WERI-Rb-1 (cell line): ENCODE data around the gene TSC2.
A peak's percentile ranks its signal among the peaks of the same experiment; 100 is the strongest.
"Not testable (repeated sequence)": the region's sequence is repeated elsewhere in the genome, so short reads cannot be mapped to it uniquely, and the experiment has no call there.

Experiments
- DNase-seq: peaks from one replicate; pipeline ENCODE4 v3.0.0-alpha.2; 2020
- H3K27ac ChIP-seq: fragments of 250-450 bp; sonication (Bioruptor Pico); 2 replicates; pipeline ENCODE4 v1.5.1; 2020; ENCODE audit warnings: mild to moderate bottlenecking, moderate library complexity
- H3K27me3 ChIP-seq: fragments of 250-450 bp; sonication (Bioruptor Pico); 2 replicates; pipeline ENCODE4 v1.5.1; 2021; ENCODE audit warnings: mild to moderate bottlenecking, low read depth, moderate library complexity; ENCODE audit not compliant: insufficient read depth, severe bottlenecking
- H3K36me3 ChIP-seq: fragments of 250-450 bp; sonication (Bioruptor Pico); 2 replicates; pipeline ENCODE4 v1.5.1; 2020; ENCODE audit warnings: mild to moderate bottlenecking, moderate library complexity
- H3K4me3 ChIP-seq: 2 replicates; pipeline ENCODE4 v1.5.1; 2011; ENCODE audit warnings: low read depth, mild to moderate bottlenecking, control low read depth, low read length
- H3K9me3 ChIP-seq: fragments of 250-450 bp; sonication (Bioruptor Pico); 2 replicates; pipeline ENCODE4 v1.5.1; 2021; ENCODE audit warnings: mild to moderate bottlenecking, moderate library complexity; ENCODE audit not compliant: severe bottlenecking
- TF ChIP-seq, protein P1 (sequence below): IDR thresholded peaks from 2 replicates; pipeline ENCODE4 v1.5.1; 2011; ENCODE audit warnings: low read depth, mild to moderate bottlenecking, control low read depth, inconsistent platforms, low read length

The TSC2 gene

DNA sequence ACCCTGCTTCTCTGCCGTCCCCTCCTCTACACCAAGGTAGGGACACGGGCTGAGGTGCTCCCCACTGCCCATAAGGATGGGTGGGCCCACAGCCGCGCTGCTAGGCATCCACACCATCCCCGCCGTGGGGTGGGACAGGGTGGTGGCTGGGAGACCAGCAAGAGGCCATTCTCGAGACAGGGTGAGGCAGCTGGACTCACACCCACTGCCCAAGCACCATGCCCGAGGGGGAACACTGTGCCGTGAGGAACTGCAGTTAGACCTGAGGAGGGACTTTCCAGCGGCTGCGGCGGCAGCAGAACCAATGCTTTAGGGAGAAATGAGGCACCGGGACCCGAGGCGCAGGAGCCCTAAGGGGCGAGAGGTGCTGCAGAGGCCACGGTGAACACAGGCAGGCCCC lies 74.6 kb downstream of the TSC2 start:
- Histone ChIP-seq H3K27ac (no peak overlapping the region), H3K36me3 (no peaks in the 10 kb centered on the region; the same call in 1 of the 2 replicates), H3K9me3 (no peaks in the 10 kb centered on the region), H3K4me3 (no peak overlapping the region), H3K27me3 (no peaks in the 10 kb centered on the region)
- TF ChIP-seq, protein P1, sequence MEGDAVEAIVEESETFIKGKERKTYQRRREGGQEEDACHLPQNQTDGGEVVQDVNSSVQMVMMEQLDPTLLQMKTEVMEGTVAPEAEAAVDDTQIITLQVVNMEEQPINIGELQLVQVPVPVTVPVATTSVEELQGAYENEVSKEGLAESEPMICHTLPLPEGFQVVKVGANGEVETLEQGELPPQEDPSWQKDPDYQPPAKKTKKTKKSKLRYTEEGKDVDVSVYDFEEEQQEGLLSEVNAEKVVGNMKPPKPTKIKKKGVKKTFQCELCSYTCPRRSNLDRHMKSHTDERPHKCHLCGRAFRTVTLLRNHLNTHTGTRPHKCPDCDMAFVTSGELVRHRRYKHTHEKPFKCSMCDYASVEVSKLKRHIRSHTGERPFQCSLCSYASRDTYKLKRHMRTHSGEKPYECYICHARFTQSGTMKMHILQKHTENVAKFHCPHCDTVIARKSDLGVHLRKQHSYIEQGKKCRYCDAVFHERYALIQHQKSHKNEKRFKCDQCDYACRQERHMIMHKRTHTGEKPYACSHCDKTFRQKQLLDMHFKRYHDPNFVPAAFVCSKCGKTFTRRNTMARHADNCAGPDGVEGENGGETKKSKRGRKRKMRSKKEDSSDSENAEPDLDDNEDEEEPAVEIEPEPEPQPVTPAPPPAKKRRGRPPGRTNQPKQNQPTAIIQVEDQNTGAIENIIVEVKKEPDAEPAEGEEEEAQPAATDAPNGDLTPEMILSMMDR = no peak
- DNase-seq = no peak

DNA sequence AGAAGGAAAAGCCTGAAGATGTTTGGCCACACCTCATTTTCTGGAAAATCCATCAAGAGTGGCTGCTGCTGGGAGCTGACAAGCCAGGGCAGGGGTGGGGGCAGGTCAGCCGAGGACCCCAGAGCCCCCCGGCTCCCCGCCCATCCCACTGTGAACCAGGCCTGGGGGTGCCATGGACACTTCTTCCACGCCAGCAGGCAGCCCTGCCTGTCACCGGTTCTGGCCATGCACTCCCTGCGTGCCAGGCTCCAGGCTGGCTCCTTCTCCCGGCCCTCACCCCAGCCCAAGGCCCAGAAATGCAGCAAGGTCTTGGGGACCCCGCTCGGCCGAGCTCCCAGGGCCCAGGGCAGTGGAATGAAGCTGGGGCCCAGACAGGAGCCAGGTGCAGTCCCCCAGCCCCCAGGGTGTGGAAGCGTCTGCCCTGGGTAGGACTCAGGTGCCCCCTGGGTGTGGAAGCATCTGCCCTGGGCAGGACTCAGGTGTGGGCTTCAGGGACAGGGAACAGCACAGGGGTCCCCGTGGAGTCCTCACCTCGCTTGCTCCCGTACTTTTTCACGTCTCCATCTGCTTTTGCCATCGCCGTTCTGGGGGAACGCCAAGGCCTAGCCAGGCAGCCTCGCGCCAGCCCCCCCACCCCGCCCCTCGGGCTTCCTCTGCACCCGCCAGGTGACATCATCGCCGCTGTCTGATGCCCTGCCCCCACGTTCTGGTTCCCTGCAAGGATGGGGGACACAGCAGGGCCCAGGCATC lies 75.3 kb downstream of the TSC2 start:
- H3K27me3 ChIP-seq, DNase-seq, H3K27ac ChIP-seq, H3K9me3 ChIP-seq, H3K36me3 ChIP-seq, H3K4me3 ChIP-seq: not testable (repeated sequence)

DNA sequence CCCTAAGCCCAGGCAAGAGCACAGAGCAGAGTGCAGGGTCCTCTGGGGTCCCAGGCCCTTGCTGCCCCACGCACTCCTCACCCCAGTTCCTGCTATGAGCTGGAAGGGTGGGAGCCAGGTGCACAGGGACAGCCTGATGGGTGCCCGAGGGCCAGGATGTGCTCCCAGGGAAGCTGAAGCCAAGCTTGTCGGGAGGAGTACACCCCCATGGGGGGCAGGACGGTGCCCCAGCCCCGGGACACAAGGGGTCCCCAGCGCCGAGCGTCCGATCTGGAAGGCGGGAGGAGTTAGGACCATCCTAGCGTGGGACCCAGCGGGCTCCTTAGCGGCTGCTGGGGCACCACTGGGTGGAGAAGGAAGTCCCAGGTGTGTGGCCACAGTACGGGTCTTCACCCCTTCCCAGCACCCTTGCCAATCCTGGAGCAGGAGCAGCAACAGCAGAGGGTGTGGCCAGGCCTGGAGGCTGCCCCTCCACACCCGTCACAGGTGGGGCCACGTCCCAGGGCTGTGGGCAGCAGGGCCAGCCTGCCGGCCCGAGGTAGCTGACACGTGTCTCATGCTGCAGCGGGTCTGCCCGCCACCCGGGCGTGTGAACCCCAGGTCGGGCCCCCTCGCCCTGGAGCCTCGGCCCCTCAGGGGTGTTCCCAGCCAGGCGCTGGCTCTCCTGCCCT lies 76.1 kb downstream of the TSC2 start:
- H3K36me3 ChIP-seq, DNase-seq, H3K27me3 ChIP-seq, H3K4me3 ChIP-seq, H3K9me3 ChIP-seq: not testable (repeated sequence)
- H3K27ac ChIP-seq = peak overlapping the region; percentile 89

DNA sequence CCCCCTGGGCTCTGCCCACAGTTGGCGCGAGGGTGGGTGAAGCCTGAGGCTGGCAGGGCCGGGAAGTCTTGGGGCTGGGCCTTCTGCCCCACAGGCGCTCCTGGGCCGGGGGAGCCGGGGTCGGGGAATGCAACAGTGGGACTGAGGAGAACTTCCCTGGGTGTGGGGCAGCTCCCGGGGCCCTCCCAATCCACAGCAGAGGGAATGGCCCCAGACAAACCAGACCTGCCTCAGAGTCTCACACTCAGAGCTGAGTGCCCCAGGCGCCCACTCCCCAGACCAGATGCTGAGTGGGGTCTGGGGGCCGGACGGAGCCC lies 76.5 kb downstream of the TSC2 start:
- Histone ChIP-seq H3K27ac (peak overlapping the region; percentile 89), H3K4me3 (peak overlapping the region; percentile 37)
- not testable (repeated sequence) for DNase-seq

DNA sequence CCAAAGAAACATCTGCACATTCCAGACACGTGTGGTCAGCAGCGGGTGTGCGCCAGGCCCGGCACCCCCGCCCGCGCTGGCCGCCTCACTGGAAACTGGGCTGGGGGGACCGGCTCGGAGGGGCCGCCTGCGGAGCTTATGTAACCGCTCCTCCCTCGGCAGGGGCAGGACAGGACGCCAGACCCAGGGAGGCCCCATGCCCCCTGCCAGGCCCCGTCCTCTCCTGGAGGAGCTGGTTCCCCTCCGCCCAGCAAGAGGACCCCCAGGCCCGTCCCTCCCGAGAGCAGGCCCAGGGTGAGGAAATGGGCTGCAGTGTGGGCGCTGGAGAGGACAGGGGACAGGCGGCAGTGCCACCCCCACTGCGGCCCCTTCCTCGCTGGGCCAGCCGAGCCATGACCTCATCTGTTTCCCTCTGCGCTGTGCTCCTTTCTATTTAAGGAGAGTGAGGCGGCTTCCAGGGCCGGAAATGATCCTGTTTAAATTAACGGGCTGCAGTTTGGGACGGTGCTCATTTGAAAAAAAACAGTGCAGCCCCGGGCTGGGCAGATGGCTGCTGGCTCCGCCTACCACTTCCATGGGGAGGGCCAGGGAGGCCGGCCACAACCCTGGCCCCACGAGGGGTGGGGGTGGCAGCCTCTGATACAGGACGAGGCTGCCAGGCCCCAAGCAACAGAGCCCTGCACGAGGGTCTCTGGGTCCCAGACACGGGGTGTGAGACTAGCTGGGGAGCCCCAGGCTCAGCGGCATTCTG lies 77.1 kb downstream of the TSC2 start:
- Histone ChIP-seq H3K27ac (peak overlapping the region; percentile 89), H3K4me3 (peak overlapping the region; percentile 37)
- not testable (repeated sequence) for H3K9me3 ChIP-seq, H3K36me3 ChIP-seq, H3K27me3 ChIP-seq
- DNase-seq = peak; percentile 78

More for the DNA sequence above, 76.5 kb downstream of the TSC2 start:
- H3K27me3 ChIP-seq, H3K9me3 ChIP-seq, H3K36me3 ChIP-seq: not testable (repeated sequence)

DNA sequence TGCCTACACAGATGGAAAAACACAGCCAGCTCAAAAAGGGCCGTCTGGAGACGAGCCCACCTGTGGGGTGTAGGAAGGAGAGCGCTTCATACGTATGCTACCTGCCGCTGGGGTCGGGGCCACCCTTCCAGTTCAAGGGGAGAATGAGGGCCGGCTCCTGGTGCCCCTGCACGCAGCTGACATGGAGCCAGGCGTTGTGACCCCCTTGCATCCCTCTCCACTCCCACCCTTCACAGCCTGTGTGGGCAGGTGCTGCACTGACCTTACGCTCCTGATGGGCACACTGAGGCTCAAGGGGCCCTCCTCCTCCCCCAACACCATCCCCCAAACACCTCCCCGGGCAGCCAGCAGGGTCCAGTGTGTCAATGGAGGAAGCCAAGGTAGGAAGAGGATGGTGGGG lies 77.8 kb downstream of the TSC2 start:
- peak overlapping the region; percentile 37 for H3K4me3 ChIP-seq
- DNase-seq, H3K27me3 ChIP-seq, H3K9me3 ChIP-seq, H3K36me3 ChIP-seq: not testable (repeated sequence)
- peak overlapping the region; percentile 89 for H3K27ac ChIP-seq

DNA sequence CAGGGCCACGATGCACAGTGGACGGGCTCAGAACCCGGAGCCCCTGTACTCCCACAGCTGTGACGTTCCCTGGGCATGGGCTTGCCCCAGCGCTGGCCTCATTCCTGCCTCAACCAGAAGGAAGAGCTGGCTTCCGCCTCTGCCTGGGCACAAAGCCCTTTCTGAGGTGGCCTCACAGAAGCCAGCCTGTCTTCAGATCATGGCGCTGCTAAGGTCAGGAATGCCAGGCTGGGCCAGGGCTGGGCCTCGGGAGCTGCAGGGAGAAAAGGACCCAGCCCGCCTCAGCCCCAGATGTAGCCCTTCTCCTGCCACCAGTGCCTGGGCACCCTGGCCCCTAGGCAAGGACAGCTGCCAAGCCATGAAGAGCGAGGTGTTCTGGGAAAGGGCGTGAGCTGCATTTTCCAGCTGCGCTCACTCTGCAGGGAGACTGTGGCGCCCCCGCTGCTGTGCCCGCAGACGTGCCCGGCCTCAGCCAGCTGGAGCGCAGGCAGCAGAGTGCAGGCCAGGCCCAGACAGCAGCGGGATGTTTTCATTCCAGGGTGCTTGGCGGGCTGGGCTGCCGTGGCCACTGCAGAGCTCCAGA lies 78.5 kb downstream of the TSC2 start:
- not testable (repeated sequence) for DNase-seq, H3K36me3 ChIP-seq, H3K27me3 ChIP-seq, H3K9me3 ChIP-seq, H3K4me3 ChIP-seq
- H3K27ac ChIP-seq = peak overlapping the region; percentile 39; the same call in 1 of the 2 replicates

DNA sequence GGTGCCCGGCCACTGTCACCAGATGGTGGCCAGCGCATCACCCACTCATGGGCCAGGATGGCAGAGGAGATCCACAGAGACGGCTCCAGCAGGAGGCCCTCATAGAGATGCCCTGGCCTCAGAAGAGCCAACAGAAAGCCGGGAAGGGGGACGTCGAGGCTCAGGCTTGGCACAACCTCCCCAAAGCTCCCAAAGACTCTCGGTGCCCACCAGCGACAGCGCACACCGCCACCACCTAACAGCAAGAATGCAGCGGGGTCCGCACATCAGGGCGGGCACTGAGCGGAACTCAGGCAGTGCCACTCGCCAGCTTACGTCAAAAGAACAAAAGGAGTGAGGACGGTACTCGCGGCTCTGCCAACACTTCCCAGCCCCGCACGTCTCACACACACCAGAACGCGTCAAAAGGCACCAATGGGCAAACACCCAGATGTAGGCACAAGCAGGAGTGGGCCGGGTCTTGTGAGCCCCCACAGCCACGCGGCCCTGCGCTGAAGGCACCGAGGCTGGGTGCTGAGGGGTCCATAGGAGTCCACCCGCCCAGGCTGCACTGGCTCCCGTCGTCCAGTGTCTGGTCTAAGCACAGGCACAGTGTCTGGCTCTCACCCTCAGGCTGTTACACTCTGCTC lies 79.3 kb downstream of the TSC2 start:
- not testable (repeated sequence) for DNase-seq, H3K27me3 ChIP-seq, H3K36me3 ChIP-seq, H3K4me3 ChIP-seq, H3K9me3 ChIP-seq
- 0 out of 2 replicates have a peak overlapping the region, but pooled peaks have one; percentile 49 for H3K27ac ChIP-seq

DNA sequence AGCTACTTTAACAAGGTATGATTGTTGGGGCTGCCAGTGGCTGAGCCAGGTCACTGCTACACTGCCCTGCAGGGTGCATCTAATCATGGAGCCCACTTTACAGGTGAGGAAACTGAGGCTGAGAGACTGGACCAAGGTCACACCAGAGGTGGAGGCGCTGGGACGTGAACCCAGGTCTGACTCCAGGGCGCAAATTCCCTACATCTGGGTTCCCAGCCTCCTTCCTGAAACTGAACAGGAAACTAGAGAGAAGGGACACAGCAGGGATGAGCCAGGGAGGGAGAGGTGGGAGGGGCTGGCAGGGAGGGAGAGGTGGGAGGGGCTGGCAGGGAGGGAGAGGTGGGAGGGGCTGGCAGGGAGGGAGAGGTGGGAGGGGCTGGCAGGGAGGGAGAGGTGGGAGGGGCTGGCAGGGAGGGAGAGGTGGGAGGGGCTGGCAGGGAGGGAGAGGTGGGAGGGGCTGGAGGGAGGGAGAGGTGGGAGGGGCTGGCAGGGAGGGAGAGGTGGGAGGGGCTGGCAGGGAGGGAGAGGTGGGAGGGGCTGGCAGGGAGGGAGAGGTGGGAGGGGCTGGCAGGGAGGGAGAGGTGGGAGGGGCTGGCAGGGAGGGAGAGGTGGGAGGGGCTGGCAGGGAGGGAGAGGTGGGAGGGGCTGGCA lies 80.0 kb downstream of the TSC2 start:
- H3K9me3 ChIP-seq, H3K27me3 ChIP-seq, H3K27ac ChIP-seq, H3K36me3 ChIP-seq, H3K4me3 ChIP-seq: not testable (repeated sequence)
- peak; percentile 46 for DNase-seq

DNA sequence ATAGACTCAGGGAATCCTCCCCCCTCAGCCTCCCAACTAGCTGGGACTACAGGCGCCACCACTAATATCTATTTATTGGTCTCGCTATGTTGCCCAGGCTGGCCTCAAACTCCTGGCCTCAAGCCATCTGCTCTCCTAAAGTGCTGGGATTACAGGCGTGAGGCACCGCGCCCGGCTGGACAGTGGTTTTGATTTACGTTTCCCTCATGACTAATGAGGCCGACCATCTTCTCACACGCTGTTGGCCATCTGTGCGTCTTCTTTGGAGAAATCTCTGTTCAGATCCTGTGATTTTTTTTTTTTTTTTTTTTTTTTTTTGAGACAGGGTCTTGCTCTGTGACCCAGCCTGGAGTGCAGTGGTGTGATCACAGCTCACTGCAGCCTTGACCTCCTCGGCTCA lies 81.5 kb downstream of the TSC2 start:
- H3K9me3 ChIP-seq, H3K4me3 ChIP-seq: not testable (repeated sequence)

DNA sequence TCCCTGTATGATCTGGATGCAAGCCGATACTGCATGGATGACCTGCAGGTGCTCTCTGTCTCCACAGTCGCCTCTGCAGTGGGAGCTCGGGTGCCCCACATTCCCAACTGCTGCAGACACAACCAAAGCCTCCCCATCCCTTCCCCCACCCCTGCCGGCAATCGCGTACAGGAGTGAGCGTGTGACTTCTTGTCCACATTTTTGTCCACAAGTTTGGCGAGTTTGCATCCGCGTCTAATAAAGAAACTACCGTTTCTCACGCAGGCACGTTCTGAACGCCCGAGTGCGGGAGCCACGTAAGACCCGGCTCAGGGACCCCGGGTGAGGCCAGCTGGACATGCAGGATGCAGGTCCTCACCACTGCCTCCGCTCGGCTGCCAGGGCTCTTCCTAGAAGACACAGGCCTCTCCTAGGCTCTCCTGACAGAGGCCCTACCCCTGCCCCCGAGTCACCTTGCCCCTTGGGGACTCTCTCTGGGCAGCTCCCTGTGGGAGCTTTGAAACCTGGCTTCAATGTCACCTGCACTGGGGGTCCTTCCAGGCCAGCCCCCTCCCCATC lies 82.2 kb downstream of the TSC2 start:
- H3K9me3 ChIP-seq, H3K27me3 ChIP-seq, H3K36me3 ChIP-seq: not testable (repeated sequence)
- peak; percentile 53 for DNase-seq
- H3K4me3 ChIP-seq = peak overlapping the region; percentile 19; the same call in 1 of the 2 replicates
- peak overlapping the region; percentile 68 for H3K27ac ChIP-seq

More for the DNA sequence above, 81.5 kb downstream of the TSC2 start:
- not testable (repeated sequence) for H3K36me3 ChIP-seq, H3K27me3 ChIP-seq, H3K27ac ChIP-seq
- DNase-seq = peak; percentile 85

DNA sequence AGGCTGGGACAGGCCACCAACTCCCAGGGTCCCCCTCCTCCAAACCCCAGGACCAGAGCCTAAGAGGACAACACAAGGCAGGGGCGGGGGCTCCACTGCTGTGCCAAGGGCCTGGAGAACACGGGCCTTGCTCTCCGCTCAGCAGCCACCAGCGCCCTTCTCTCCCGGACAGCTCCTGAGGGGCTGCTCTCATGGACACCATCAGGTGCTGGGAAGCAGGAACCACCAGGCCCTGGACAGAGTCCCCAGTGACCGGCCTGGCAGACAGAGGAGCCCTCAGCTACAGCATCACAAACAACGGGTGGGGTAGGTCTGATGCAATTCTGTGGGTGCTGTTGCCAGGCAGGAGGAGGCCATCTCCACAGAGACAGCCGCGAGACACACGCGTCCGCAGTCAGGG lies 86.0 kb downstream of the TSC2 start:
- not testable (repeated sequence) for H3K4me3 ChIP-seq, H3K9me3 ChIP-seq, H3K36me3 ChIP-seq, DNase-seq, H3K27ac ChIP-seq, H3K27me3 ChIP-seq
